ENCODE data around the gene ARL4D. TPM values are rescaled to one million over a fixed set of nuclear protein-coding genes. Genes with fewer than 3 reads are reported as not detected.

Gene ARL4D
- 4.5 TPM for total RNA-seq (2021; ENCODE audit: unreplicated experiment)
- 5.0 TPM for polyA plus RNA-seq (2012; ENCODE audit: insufficient read length)
- percentile 46 among the genes with signal in this experiment for Bru-seq, nascent RNA
- BruChase-seq, experiment 1, labeled RNA remaining after a 2-hour chase, result percentile 46 among the genes with signal in this experiment
- BruChase-seq, experiment 2, labeled RNA remaining after a 6-hour chase, result percentile 41 among the genes with signal in this experiment
- long read RNA-seq, transcript ARL4D-201 (2 exons, 1,612 nt), result major isoform, 8 of 10 reads
- long read RNA-seq, partial matches to known transcripts, result 2 of 10 reads
- long read RNA-seq, other reads (novel, unspliced or antisense), result 0 of 10 reads

GRCh38 chr17:43398724-43399595, at the start of gene ARL4D:
Gene ARL4D (plus strand): TSS chr17:43398993. CDS start chr17:43399733, 740 bp downstream.
- TF ChIP-seq TCF7L2 (IDR thresholded peaks at IDR 0.05; ENCODE audit: low read depth, low read length) (no peak), POLR2AphosphoS5 (IDR thresholded peaks at IDR 0.05; ENCODE audit: low read depth, low read length) (peak; percentile 79)
- no peak for DNase-seq (ENCODE audit: low read depth, low spot score)
- ChIA-PET CTCF (interaction anchor here (0.6 to 1.4 kb wide), 3 partner anchors 30 to 85 kb away, joined by 3 to 7 read pairs (median 4); partner anchors contain the start of gene DHX8), POLR2A (interaction anchor here (0.6 to 1.3 kb wide), 3 partner anchors 64 to 85 kb away, joined by 7 to 18 read pairs (median 13); partner anchors contain the start of gene DHX8)
- intact Hi-C loops (cut with micrococcal nuclease; ENCODE audit: unreplicated experiment) (no loop called here), in situ Hi-C loops (cut with HindIII; ENCODE audit: low pct_unique_long_range_greater_than_20kb, low sequenced_read_pairs) (no loop called here)
- Histone ChIP-seq H3K27me3 (ENCODE audit: control insufficient read depth, insufficient read depth, low read length) (no peaks in the 10 kb centered on the region), H3K4me1 (ENCODE audit: control insufficient read depth, insufficient read depth, low read length) (peaks cover 11% of the 10 kb centered on the region), H3K27ac (ENCODE audit: low read length) (peak within 1 kb of the TSS; percentile 77), H3K4me3 (ENCODE audit: low read depth in 2 of 2, low read length in 2 of 2) (peak within 1 kb of the TSS; percentile 58 to 66), H3K9me3 (ENCODE audit: control insufficient read depth, insufficient read depth, low read depth, low read length) (no peaks in the 10 kb centered on the region), H3K36me3 (ENCODE audit: control insufficient read depth, insufficient read depth, low read length) (no peaks in the 10 kb centered on the region; the same call in 1 of the 2 replicates)
- BruUV-seq (replicated peaks), result no TSS peak
- peak; percentile 90 for ATAC-seq

- no peaks in the 10 kb centered on the region for H3K36me3 ChIP-seq (ENCODE audit: control insufficient read depth, insufficient read depth, low read length)
- H3K4me3 ChIP-seq (ENCODE audit: low read depth in 2 of 2, low read length in 2 of 2), result no peak overlapping the region
- no TSS peak for BruUV-seq (replicated peaks)
- CTCF ChIA-PET, result no interaction called here
- TF ChIP-seq POLR2AphosphoS5 (IDR thresholded peaks at IDR 0.05; ENCODE audit: low read depth, low read length) (no peak), CTCF (IDR thresholded peaks at IDR 0.05) (0 out of 2 replicates have a peak, but pooled peaks have one; percentile 11)
- no peak for ATAC-seq
- peaks cover 27% of the 10 kb centered on the region; the same call in 1 of the 2 replicates for H3K9me3 ChIP-seq (ENCODE audit: control insufficient read depth, insufficient read depth, low read depth, low read length)
- no peaks in the 10 kb centered on the region for H3K4me1 ChIP-seq (ENCODE audit: control insufficient read depth, insufficient read depth, low read length)
- H3K27me3 ChIP-seq (ENCODE audit: control insufficient read depth, insufficient read depth, low read length), result no peaks in the 10 kb centered on the region
- DNase-seq (ENCODE audit: low read depth, low spot score), result no peak
- no peak overlapping the region for H3K27ac ChIP-seq (ENCODE audit: low read length)
- POLR2A ChIA-PET, result no interaction called here
- in situ Hi-C loops (cut with HindIII; ENCODE audit: low pct_unique_long_range_greater_than_20kb, low sequenced_read_pairs), result no loop called here
- intact Hi-C loops (cut with micrococcal nuclease; ENCODE audit: unreplicated experiment), result no loop called here
Observed at GRCh38 chr17:43349142-43349541, 49.7 kb upstream of the ARL4D start.

GRCh38 chr17:43350888-43351361, 47.9 kb upstream of the ARL4D start:
- H3K27ac ChIP-seq (ENCODE audit: low read length), result no peak overlapping the region

More at GRCh38 chr17:43350888-43351361, 47.9 kb upstream of the ARL4D start:
- intact Hi-C loops (cut with micrococcal nuclease; ENCODE audit: unreplicated experiment) (no loop called here), in situ Hi-C loops (cut with HindIII; ENCODE audit: low pct_unique_long_range_greater_than_20kb, low sequenced_read_pairs) (no loop called here)
- CTCF ChIA-PET, result no interaction called here
- POLR2A ChIA-PET, result no interaction called here
- BruUV-seq (replicated peaks), result no TSS peak
- DNase-seq (ENCODE audit: low read depth, low spot score) (no peak), ATAC-seq (no peak)
- Histone ChIP-seq H3K27me3 (ENCODE audit: control insufficient read depth, insufficient read depth, low read length) (no peaks in the 10 kb centered on the region), H3K9me3 (ENCODE audit: control insufficient read depth, insufficient read depth, low read depth, low read length) (peaks cover 27% of the 10 kb centered on the region; the same call in 1 of the 2 replicates), H3K4me1 (ENCODE audit: control insufficient read depth, insufficient read depth, low read length) (no peaks in the 10 kb centered on the region), H3K4me3 (ENCODE audit: low read depth in 2 of 2, low read length in 2 of 2) (no peak overlapping the region), H3K36me3 (ENCODE audit: control insufficient read depth, insufficient read depth, low read length) (no peaks in the 10 kb centered on the region)
- TF ChIP-seq TCF7L2 (IDR thresholded peaks at IDR 0.05; ENCODE audit: low read depth, low read length) (no peak), REST (IDR thresholded peaks at IDR 0.05; ENCODE audit: insufficient read depth in 1 of 2, low read depth in 2 of 2, low read length in 1 of 2) (no peak), POLR2AphosphoS5 (IDR thresholded peaks at IDR 0.05; ENCODE audit: low read depth, low read length) (no peak), SIN3A (IDR thresholded peaks at IDR 0.05; ENCODE audit: borderline replicate concordance, insufficient read depth, low read depth, low read length) (no peak), CTCF (IDR thresholded peaks at IDR 0.05) (no peak)

Data from Panc1 (cell line).